ENCODE results near the gene INPP4A.

GRCh38 chr2:98483257-98483861 lies 38.7 kb downstream of the INPP4A start:
- TF ChIP-seq CTCF (IDR thresholded peaks at IDR 0.05; ENCODE audit: poor library complexity, severe bottlenecking) (no peak), POLR2AphosphoS5 (IDR thresholded peaks at IDR 0.05) (no peak), EP300 (conservative IDR thresholded peaks at IDR 0.05; ENCODE audit: poor library complexity, severe bottlenecking) (no peak), REST (IDR thresholded peaks at IDR 0.05; ENCODE audit: borderline replicate concordance) (no peak), RAD21 (conservative IDR thresholded peaks at IDR 0.05) (no peak), TAF1 (IDR thresholded peaks at IDR 0.05; ENCODE audit: low read depth) (no peak), EZH2 (IDR thresholded peaks at IDR 0.05; ENCODE audit: borderline replicate concordance, insufficient read depth, low read length, poor library complexity, severe bottlenecking) (no peak)
